Upper lobe of left lung (tissue), 6 donors: ENCODE results near the gene PDLIM7. TPM values are rescaled to one million over a fixed set of nuclear protein-coding genes. Genes with fewer than 3 reads are reported as not detected.
A peak's percentile ranks its signal among the peaks of the same experiment; 100 is the strongest.

Experiments
- ATAC-seq, 2 donors: fragments of 200-7000 bp; cut with Tn5 transposase; one replicate each; pipeline ENCODE4 v1.9.1; 2022; ENCODE audit warnings: mild to moderate bottlenecking in 2 of 2, moderate library complexity in 2 of 2; ENCODE audit not compliant: low FRiP score in 2 of 2
- DNase-seq, 2 donors: peaks; one replicate each; pipeline ENCODE4 v3.0.0-alpha.2; 2019 to 2020
- H3K27ac ChIP-seq, 4 donors: fragments of 200-600 bp; sonication (generic); one replicate each; pipeline ENCODE4 v1.5.1; 2016 to 2019
- H3K27me3 ChIP-seq, 4 donors: fragments of 200-600 bp; sonication (generic); one replicate each; pipeline ENCODE4 v1.5.1; 2017 to 2019
- H3K36me3 ChIP-seq, 4 donors: fragments of 200-600 bp; sonication (generic); one replicate each; pipeline ENCODE4 v1.5.1; 2016 to 2019
- H3K4me1 ChIP-seq, 4 donors: fragments of 200-600 bp; sonication (generic); one replicate each; pipeline ENCODE4 v1.5.1; 2018 to 2019
- H3K4me3 ChIP-seq, 4 donors: fragments of 200-600 bp; sonication (generic); one replicate each; pipeline ENCODE4 v1.5.1; 2017 to 2019; ENCODE audit warnings: mild to moderate bottlenecking in 2 of 4, moderate library complexity in 1 of 4
- H3K9me3 ChIP-seq, 4 donors: fragments of 200-600 bp; sonication (generic); one replicate each; pipeline ENCODE4 v1.5.1; 2018 to 2019
- CTCF ChIP-seq, 6 experiments: fragments of 450-650 bp in 4 of 6; fragments of 200-600 bp in 2 of 6; sonication (generic) in 2 of 6; IDR thresholded peaks; one replicate each; pipeline ENCODE4 v1.5.1; 2016 to 2019; ENCODE audit warnings: antibody characterized with exemption in 6 of 6
- EP300 ChIP-seq, 4 donors: sonication (generic); formaldehyde crosslinking; IDR thresholded peaks; one replicate each; pipeline ENCODE4 v1.5.1; 2017; ENCODE audit warnings: antibody characterized with exemption in 4 of 4, control low read depth in 2 of 4
- POLR2A ChIP-seq, 4 donors: fragments of 450-650 bp; IDR thresholded peaks; one replicate each; pipeline ENCODE4 v1.5.1; 2016 to 2017; ENCODE audit warnings: antibody characterized with exemption in 4 of 4, mild to moderate bottlenecking in 2 of 4
- POLR2AphosphoS5 ChIP-seq, 2 donors: sonication (generic); formaldehyde crosslinking; IDR thresholded peaks; one replicate each; pipeline ENCODE4 v1.5.1; 2017; ENCODE audit warnings: antibody characterized with exemption in 2 of 2
- WGBS, 2 donors: methylation state at CpG; one replicate each; pipeline ENCODE4 v1.1.5; 2017 to 2018; 5-methylcytosine and 5-hydroxymethylcytosine counted together
- total RNA-seq, 6 donors: library from RNA; depleted of rRNA in 4 of 6; stranded (reverse); fragments of >200 nt in 4 of 6; gene quantifications; one replicate each; pipeline versions ENCODE4 v1.1.0 to v1.2.1, GENCODE V29; 2016 to 2021
- donor health status: DM: no; HTN: no; CAD: no; lungs with moderate emphysema.
- donor health status: DM: no; HTN: yes; CAD: no; lungs with severe emphysema.

The PDLIM7 gene
- total RNA-seq, 6 donors from 2014 or later = 32.0 to 142 (median 75.8) TPM

DNA sequence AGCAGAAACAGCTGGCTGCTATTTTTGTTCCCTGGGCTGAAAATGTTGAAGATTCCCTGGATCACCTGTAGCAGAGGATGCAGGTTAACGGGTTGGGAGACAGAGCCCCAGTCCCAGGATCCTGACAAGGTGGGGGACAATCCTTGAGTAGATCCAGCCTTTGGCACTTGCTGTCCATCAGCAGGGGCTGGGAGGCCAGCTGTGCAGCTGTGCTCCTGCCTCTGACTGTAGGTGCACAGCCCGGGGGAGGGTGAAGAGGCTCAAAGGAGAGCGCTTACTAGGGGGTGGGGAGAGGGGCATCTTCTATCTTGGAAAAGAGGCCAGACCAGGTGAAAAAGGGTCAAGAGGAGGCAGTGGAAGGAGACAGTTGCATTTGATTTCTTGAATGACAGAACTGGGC, 22.9 kb upstream of the PDLIM7 start:
- Histone ChIP-seq H3K27ac (no peak overlapping the region), H3K9me3 (no peaks in the 10 kb centered on the region), H3K4me3 (no peak overlapping the region), H3K36me3 (peaks cover 19 to 65% (median 52%) of the 10 kb centered on the region in 4 donors), H3K4me1 (peaks cover 9 to 23% (median 13%) of the 10 kb centered on the region in 4 donors), H3K27me3 (no peaks in the 10 kb centered on the region)
- TF ChIP-seq CTCF (IDR thresholded peaks at IDR 0.05) (no peak), POLR2AphosphoS5 (IDR thresholded peaks at IDR 0.05) (no peak), EP300 (IDR thresholded peaks at IDR 0.05) (no peak), POLR2A (IDR thresholded peaks at IDR 0.05) (no peak)
- DNase-seq = no peak
- no peak for ATAC-seq
- 95 to 97% methylated on average over 3 of the region's 3 CpGs for WGBS, 2 donors

DNA sequence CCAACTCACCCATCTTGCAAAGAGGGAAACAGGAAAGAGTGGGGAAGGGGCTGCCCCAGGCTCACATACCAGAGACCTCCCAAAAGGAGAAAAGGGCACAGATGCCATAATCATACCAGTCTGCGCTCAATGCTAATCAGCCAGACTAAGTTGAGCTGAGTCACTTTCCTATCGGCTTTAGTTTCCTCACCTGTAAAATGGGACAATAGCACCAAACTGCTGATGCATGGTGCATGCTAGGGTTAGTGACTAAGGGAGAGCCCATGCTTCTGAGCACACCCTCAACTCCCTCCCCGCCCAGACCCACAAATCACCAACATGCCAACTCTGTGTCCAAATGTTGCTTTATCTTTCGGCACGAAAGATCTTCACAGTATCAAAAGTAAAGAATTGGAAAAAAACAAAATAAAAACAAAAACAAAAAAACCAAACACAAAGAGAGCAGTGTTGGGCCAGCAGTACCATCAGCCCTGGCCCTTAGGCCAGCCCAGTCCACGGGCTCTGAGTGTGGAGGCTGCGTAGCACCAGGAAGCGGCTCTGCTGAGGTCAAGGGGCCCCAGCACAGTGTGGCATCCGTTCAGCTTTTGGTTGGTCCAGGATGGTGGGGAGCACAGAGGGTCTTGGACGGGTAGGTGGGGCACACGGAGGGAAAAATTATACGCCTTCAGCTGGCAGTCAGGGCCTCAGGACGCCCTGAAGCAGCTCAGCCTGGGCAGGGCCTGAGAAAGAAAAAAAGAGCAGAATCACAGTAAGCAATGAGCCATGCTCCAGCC, 22.2 kb upstream of the PDLIM7 start:
- H3K4me3 ChIP-seq = no peak overlapping the region
- peaks cover 11 to 25% (median 14%) of the 10 kb centered on the region in 4 donors for H3K4me1 ChIP-seq
- TF ChIP-seq EP300 (IDR thresholded peaks at IDR 0.05) = no peak
- TF ChIP-seq POLR2A (IDR thresholded peaks at IDR 0.05) = no peak
- TF ChIP-seq CTCF (IDR thresholded peaks at IDR 0.05) = no peak
- TF ChIP-seq POLR2AphosphoS5 (IDR thresholded peaks at IDR 0.05) = no peak
- ATAC-seq = no peak
- H3K36me3 ChIP-seq = peaks cover 19 to 65% (median 52%) of the 10 kb centered on the region in 4 donors
- DNase-seq = no peak
- no peaks in the 10 kb centered on the region for H3K27me3 ChIP-seq
- 86% methylated on average over 13 of the region's 13 CpGs for WGBS, 2 donors
- no peak overlapping the region for H3K27ac ChIP-seq
- H3K9me3 ChIP-seq = no peaks in the 10 kb centered on the region

DNA sequence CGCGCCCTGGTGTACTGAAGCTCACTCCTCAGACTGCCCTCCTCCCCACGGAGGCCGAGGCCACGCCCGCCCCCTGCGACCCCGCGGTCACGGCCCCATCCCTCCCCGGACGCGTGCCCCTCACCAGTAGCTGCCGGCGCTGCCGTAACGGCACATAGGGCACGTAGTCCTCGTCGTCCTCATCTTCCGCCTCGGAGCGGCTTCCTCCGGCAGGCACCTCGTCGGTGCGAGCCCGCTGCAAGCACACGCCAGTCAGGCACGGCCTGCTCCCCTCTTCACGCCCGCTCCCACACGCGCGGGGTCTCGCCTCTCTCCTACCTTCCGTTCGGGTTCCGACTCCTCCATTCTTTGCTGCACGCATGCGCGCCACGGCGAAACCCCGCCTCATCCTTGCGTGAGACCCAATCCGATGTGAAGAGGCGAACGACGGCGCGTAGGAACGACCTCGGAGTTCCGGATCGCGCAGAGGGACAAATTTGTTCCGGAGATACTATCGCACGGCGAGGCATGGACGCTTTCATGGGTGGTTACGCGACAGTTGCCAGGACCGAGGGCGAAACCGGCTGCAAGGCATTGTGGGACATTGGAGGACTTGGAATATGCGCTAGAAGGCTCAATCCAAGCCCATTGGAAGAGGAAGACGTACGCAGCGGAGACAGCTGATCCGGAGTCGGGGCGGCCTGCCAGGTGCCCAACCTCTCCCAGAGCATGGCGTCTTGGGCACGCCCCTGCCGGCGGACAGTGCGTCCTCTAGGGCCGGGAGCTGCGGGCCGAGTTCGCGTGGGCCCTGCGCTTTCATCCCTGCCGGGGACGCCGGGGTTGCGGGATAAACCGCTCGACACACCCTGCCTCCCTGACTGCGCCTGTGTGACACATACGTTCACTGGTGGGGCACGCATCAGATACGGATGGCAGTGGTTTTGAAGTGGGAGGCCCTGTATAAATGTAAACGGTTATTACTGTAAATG, 19.5 kb upstream of the PDLIM7 start, which contains the start of gene DDX41:
Gene DDX41, minus strand, starts transcription at position 361 of the 968 bp plus-strand sequence. Its CDS starts 16 bp downstream, at position 345.
- Histone ChIP-seq H3K27me3 (no peaks in the 10 kb centered on the region), H3K36me3 (peaks cover 15 to 69% (median 62%) of the 10 kb centered on the region in 4 donors), H3K27ac (peak within 1 kb of the TSS; percentile 78 to 94 (median 84)), H3K4me1 (peaks cover 11 to 25% (median 14%) of the 10 kb centered on the region in 4 donors), H3K9me3 (no peaks in the 10 kb centered on the region), H3K4me3 (peak within 1 kb of the TSS; percentile 74 to 99 (median 92))
- TF ChIP-seq POLR2A (IDR thresholded peaks at IDR 0.05) (peak in 3 of 4 donors; percentile 27 to 72 (median 29)), EP300 (IDR thresholded peaks at IDR 0.05) (peak in 1 of 4 donors; percentile 55), POLR2AphosphoS5 (IDR thresholded peaks at IDR 0.05) (peak; percentile 93 to 97), CTCF (IDR thresholded peaks at IDR 0.05) (peak in 4 of 6 experiments; percentile 14 to 36 (median 24))
- DNase-seq (peak; percentile 96 to 99), ATAC-seq (peak; percentile 96 to 97)
- 1% methylated on average over 32 to 90 of the region's 96 CpGs for WGBS, 2 donors

- Histone ChIP-seq H3K36me3 (peaks cover 3 to 69% (median 62%) of the 10 kb centered on the region in 4 donors), H3K27me3 (no peaks in the 10 kb centered on the region), H3K27ac (no peak overlapping the region), H3K4me1 (peaks cover 11 to 26% (median 15%) of the 10 kb centered on the region in 4 donors), H3K4me3 (peak overlapping the region in 2 of 4 donors; percentile 89 to 96), H3K9me3 (no peaks in the 10 kb centered on the region)
- no peak for ATAC-seq
- 89 to 93% methylated on average over 7 of the region's 7 CpGs for WGBS, 2 donors
- TF ChIP-seq POLR2A (IDR thresholded peaks at IDR 0.05) (no peak), EP300 (IDR thresholded peaks at IDR 0.05) (no peak), POLR2AphosphoS5 (IDR thresholded peaks at IDR 0.05) (no peak), CTCF (IDR thresholded peaks at IDR 0.05) (no peak)
- DNase-seq = no peak
These were observed 18.2 kb upstream of the PDLIM7 start for GRCh38 chr5:177515580-177515979.
